GM18499 (cell line): Measurements from ENCODE around the gene ST7.
"Not testable (repeated sequence)": the region's sequence is repeated elsewhere in the genome, so short reads cannot be mapped to it uniquely, and the experiment has no call there.

Experiments
- ATAC-seq: cut with Tn5 transposase; IDR thresholded peaks from one replicate; pipeline ENCODE4 v1.9.1; 2021; ENCODE audit warnings: moderate number of reproducible peaks; ENCODE audit not compliant: insufficient read depth, unreplicated experiment

ST7 gene

DNA sequence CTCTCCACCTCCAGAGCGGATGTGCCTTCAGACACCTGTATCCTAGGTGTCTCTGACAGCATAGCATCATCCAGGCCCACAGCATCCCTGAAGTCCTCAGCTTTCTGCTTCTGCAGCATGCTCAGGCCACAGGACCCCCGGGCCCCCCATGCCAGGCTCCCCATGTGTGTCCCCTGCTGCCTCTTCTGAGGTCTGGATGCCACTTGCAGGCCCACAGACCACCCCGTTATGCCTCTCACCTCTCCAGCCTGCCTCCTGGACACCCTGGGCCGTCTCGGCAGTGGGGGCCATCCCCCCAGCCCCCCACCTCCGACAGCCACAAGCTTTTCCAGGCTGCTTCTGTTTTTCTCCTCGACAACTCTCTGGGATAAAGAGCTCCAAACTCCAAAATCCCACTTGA, 285.2 kb downstream of the ST7 start:
- no peak for ATAC-seq

DNA sequence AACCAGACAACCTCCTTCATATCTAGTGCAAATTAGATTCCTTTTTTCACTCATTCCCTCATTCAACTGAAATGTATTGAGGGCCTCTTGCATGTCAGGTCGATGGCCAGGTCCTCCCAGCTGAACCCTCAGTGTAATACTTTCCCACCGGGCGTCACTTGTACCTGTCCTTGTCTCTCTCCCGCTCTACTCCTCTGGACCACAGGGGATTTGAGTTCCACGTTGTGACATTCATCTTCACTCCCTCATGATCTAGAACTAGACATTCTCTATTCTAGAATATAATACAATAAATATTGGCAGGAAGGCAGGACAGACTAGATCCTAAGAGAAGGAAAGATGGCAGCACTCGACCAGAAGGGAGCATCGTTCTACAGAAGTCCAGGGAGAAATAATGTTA, 285.6 kb downstream of the ST7 start:
- no peak for ATAC-seq

DNA sequence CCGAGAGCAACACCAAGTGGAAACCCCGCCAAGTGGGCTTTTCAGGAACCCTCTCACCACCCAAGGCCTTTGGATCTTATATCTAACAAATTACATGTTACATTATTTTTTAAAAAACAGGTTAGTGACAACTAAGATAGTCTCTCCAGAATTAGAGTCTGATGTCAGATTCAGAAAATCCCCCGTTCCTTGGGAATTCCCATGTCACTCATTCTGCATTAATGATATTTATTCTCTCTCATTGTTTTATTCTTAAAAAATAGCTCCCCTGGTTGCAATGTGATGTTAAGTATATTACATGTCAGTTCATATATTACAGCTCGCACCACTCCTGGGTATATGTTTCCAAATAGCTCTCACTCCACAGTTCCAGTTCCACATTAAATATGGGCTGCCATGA, 287.8 kb downstream of the ST7 start:
- ATAC-seq = no peak

- no peak for ATAC-seq
These were observed 290.1 kb downstream of the ST7 start for GRCh38 chr7:117243390-117243789.

DNA sequence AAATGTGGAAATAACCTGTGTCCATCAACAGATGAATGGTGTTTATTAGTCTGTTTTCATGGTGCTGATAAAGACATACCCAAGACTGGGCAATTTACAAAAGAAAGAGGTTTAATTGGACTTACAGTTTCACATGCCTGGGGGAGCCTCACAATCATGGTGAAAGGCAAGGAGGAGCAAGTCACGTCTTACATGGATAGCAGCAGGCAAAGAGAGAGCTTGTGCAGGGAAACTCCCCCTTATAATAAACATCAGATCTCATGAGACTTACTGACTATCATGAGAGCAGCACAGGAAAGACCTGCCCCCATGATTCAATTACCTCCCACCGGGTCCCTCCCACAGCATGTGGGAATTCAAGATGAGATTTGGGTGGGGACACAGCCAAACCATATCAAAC, 292.4 kb downstream of the ST7 start:
- ATAC-seq = not testable (repeated sequence)

DNA sequence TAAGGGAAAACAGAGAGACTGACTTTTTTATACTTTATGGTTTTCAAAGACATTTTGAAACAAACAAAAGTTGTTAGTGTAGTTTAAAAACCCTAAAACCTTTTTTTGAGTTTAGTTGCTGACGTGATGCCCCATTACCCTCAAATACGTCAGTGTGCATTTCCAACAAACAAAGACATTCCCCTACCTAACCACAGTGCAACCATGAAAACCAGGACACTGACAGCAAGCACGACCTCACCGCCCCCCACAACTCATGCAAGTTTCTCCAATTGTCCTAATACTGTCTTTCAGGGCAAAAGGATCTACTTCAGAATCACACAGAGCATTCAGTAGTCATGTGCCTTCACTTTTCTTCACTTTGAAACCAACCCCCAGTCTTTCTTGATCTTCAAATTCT, 294.5 kb downstream of the ST7 start:
- no peak for ATAC-seq

GRCh38 chr7:117248829-117249228, 295.5 kb downstream of the ST7 start:
- no peak for ATAC-seq

DNA sequence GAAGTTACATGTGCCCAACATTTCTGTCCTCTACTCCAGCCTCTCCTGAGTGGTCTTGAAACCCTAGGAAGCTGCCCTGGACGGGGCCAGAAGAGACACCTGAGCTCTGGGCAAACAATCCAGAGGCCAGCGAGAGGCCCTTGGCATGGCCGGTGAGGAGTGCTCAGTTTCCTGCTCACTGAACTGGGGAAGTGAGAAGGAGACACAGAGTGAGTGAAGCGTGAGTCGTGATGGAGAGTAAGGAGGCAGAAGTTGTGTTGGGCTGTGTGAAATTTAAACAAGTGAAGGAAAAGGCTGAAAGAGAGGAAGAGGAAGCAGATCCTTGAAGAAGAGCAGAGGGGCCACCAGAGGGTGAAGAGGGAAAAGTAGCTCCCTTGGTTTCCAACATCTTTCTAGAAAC, 296.4 kb downstream of the ST7 start:
- ATAC-seq = no peak

- ATAC-seq = no peak
These were observed 296.9 kb downstream of the ST7 start for GRCh38 chr7:117250245-117250644.

- ATAC-seq = no peak
These were observed 297.5 kb downstream of the ST7 start for GRCh38 chr7:117250801-117251200.

GRCh38 chr7:117251687-117252086, 298.4 kb downstream of the ST7 start:
- no peak for ATAC-seq

- ATAC-seq = no peak
These were observed 306.3 kb downstream of the ST7 start for GRCh38 chr7:117259615-117260014.

- ATAC-seq = no peak
These were observed 309.2 kb downstream of the ST7 start for GRCh38 chr7:117262546-117262945.

GRCh38 chr7:117264716-117265115, 311.4 kb downstream of the ST7 start:
- ATAC-seq = no peak

GRCh38 chr7:117269417-117269816, 316.1 kb downstream of the ST7 start:
- ATAC-seq = no peak

DNA sequence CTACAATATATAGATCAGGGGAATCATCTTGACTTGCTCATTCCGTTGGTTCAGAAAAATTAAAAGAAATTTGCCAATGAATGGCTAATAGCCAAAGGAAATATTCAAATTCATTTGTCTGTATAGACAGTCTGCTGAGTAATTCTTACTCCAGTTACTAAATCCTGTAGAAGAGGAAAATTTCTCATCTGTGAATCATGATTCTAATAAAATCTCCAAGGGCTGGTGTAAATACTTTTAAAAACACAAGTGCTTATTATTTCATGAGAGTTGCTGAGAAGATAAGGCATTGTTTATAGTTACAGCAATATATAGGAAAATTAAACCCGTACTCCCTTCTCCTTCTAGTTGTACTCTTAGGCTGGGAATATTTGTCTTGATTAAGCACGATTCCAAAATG, 316.6 kb downstream of the ST7 start:
- ATAC-seq = no peak

DNA sequence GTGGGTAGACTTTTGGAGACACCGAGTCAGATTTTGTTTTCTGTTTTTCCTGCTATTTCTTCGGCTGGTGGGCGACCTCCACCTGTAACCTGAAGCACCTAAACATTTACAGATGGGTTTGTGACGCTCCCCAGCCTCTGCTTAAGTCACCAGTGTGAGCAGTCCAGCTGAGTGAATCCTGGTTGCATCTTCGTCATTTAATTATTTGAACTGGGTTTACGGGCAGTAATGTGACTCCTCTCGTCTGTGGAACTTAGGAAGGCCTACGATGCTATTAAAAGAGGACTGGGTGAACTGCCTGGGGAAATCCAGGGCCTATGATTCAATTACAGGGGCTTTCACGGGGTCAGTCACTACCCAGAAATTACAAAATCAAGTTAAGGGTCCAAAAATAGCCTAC, 317.1 kb downstream of the ST7 start:
- no peak for ATAC-seq

DNA sequence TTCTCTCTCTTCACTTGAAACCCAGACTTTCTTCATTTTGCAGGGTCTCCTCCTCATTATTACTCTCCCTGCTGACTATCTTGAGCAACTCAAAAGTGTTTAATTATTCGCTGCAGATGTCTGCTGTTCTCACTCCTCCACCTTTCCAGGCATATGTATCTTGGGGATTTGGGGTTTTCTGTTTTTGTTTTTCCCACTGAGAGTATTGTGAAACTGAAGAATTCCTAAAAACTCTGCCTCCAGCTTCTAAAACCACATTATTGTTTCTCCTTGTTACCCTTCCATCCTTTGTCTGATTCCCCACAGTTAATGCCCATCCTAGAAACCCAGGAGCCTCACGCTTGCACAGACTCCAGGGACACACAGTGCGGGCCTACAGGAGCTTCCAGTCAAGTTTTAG, 318.3 kb downstream of the ST7 start:
- ATAC-seq = no peak

GRCh38 chr7:117272017-117272759, 318.9 kb downstream of the ST7 start:
- no peak for ATAC-seq

DNA sequence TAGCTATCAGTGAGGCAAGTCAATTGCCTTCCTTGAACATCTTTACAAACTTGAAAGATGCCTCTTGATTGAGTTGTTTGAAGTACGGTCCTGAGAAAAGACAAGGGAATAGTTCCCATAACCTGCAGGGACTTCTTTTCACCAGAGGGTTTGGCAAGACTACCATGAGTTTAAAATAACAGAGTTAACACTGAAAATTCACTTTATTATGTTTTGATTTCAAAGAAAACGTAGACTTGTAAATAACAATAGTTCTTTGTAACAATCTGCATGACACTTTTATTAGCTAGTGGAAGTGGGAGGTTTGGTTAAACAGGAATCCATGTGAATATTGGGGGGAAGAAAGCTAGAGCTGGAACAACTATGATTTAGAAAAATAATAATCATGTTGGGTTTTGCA, 320.0 kb downstream of the ST7 start:
- ATAC-seq = no peak

- no peak for ATAC-seq
These were observed 320.5 kb downstream of the ST7 start for GRCh38 chr7:117273814-117274225.

DNA sequence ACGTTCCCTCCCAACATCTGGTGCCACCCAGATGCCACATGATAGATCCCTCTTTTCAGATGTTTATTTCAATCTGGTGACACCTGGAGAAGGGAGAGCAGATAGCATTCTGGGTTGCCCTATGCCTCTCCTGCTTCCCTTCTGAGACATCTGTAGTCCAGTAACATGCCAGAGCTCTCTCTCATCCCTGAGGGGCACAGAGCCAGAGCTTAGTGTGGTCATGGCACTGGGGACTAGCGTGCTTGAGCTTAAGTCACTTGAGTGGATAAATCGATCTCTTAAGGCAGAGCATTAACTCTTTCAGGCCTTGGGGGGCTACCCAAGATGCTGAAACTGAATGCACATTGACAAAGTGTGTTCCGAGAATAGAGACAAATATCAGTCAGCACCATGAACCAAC, 321.6 kb downstream of the ST7 start:
- no peak for ATAC-seq

- no peak for ATAC-seq
These were observed 324.3 kb downstream of the ST7 start for GRCh38 chr7:117277576-117277975.
